Activated CD4-positive, CD25-positive, alpha-beta regulatory T cell treated with anti-CD3 and anti-CD28 coated beads, Interleukin-2, amount 50 U/mL, for 24 hours (primary cell): ENCODE results near the gene GARIN5A.
A peak's percentile ranks its signal among the peaks of the same experiment; 100 is the strongest.

Experiments
- ATAC-seq, 2 donors: fragments of 150-1000 bp; cut with Tn5 transposase; one replicate each; pipeline ENCODE4 v1.10.0; 2021; ENCODE audit warnings: mild to moderate bottlenecking in 1 of 2, moderate library complexity in 1 of 2

Gene GARIN5A

DNA sequence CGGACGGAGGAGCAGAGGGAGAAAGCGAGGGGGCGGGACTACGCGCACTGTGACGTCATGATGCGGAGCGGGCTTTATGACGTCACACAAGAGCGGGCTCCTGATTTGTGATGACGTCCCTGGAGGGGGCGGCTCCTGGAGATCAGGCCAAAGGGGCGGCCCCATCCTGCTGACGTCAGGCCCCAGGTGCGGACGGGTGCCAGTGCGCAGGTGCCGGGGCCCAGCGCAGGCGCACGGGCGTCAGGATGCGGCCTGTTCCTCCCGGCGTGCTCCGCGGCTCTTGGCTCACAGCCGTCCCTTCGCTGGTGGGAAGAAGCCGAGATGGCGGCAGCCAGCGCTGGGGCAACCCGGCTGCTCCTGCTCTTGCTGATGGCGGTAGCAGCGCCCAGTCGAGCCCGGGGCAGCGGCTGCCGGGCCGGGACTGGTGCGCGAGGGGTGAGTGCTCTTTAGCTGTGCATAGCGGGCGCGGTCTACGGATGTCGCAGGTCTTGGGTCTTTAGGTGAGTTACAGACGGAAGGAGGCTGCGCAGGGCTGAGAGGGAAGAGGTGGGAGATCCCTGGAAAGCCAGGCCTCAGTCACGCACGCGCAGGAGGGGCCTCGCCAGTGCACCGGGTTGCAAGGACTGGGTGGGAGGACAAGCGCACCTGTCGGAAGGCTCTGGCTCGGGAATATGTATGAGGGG is at the start of gene GARIN5A, which contains the start of gene EMC10:
Gene GARIN5A (minus strand): TSS at position 625 of the 683 bp plus-strand sequence. CDS start 460 bp downstream, at position 165.
Gene EMC10 (plus strand): TSS at position 284 of the 683 bp plus-strand sequence. CDS start 38 bp downstream, at position 322.
- ATAC-seq = peak; percentile 91 to 94

DNA sequence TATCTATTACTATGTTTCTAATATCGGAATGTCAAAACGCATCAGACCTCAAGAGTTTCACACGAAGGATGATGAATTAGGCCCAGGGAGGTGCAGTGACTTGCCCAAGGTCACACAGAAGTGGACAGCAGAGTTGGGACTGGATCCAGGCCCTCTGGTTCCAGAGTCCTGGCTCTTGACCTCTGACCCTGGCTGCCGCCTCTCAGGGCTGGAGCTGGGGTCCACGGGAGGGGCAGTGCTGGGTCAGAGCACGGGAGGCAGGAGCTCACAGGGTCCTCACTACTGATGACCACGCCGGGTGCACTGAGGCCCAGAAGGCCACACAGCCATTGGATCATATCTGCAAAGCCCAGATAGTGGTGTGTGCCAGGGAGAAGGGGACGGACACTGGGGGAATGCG is 46.2 kb upstream of the GARIN5A start:
- no peak for ATAC-seq

DNA sequence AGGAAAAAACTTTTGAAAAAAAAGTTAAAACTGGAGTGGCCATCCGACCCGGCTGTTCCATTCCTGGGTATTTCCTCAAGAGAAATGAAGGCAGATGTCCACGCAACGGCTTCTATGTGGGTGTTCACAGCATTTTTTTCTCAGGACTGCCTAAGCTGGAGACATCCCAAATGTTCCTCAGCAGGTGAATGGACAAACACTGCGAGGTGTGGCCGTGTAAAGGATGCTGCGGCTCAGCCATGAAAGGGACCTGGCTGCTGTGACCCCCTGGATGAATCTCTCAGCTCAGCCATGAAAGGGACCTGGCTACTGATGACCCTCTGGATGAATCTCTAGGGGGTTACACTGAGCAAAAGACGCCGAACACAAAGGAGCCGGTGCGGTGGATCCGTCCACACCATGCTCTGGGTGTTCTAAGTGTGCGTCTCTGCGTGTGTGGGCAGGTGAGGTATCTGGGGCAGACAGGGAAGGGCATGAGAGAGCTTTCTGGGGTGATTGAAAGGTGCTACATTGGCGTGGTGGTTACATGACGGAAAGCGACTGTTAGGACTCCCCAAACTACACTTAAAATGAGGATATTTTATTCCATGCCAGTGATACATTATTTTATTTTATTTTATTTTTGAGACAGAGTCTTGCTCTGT is 44.3 kb upstream of the GARIN5A start:
- no peak for ATAC-seq

DNA sequence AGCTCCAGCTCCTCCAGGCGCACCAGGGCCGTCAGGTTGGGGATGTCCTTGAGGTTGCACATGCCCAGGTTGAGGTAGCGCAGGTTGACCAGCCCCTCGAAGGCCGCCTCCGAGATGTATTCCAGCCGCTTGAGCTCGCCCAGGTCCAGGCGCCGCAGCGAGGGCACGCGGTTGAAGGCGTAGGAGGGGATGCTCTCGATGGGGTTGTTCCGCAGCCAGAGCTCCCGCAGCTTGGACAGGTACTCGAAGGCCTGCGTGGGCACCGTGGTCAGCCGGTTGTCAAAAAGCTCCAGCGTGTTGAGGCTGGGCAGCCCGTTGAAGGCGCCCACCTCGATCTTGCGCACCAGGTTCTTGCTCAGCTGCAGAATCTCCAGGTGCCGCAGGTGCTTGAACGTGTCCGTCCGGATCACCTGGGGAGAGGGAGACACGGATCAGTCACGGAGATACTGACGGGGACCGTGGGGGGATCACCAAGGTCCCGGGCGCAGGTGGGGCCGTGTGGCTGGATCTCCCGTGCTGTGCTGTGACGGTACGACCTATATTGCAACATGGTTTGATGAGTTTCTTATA is 42.4 kb upstream of the GARIN5A start:
- ATAC-seq = no peak

DNA sequence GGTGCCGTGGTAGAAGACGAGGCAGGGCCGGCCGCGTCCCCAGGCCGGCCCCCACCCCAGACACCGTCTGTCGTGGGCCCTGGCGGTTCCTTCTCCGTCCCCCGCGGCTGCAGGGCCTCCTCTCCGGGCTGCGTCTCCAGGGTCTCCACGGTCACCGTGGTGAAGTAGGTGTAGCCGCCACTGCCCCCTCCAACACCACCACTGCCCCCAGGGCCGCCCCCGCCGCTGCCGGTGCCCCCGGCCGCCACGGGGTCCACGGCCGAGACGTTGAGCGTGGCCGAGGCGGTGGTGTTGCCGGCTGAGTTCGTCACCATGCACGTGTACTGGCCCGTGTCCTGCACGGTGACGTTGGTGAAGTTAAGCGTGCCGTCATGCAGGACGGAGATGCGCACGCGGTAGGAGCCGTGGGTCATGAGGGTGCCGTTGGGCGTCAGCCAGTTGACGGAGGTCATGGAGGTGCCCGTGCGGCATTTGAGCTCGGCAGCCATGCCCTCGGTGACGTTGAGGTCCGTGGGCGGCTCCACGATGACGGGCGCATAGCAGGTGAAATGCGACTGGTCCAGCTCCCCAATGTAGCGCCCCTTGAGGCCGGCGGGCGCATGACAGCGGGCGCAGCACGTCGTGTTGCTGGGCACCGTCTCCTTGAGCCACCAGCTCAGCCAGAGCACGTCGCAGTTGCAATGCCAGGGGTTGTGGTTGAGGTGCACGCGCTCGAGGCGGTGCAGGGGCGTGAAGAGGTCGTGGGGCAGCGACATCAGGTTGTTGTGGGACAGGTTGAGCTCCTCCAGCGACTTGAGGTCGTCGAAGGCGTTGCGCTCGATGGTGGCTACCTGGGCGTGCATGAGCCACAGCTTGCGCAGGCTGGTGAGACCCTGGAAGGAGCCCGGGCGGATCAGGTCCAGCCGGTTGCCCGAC is 41.7 kb upstream of the GARIN5A start:
- no peak for ATAC-seq

DNA sequence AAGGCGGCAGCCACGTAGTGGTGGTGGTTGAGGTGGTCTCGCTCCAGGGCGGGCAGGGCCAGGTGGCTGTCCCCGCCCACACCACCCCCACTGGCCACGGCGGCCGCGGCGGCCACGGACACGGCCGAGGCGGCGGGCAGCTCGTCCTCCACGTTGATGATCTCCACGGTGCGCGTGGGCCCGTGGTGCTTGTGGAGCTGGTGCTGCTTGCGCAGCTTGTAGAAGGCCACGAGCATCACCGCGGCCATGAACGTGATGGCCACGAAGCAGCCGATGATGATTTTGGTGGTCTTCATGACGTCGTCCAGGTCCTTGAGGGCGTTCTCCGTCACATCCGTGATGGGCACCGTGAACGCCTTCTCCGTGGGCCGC is 41.0 kb upstream of the GARIN5A start:
- ATAC-seq = no peak

DNA sequence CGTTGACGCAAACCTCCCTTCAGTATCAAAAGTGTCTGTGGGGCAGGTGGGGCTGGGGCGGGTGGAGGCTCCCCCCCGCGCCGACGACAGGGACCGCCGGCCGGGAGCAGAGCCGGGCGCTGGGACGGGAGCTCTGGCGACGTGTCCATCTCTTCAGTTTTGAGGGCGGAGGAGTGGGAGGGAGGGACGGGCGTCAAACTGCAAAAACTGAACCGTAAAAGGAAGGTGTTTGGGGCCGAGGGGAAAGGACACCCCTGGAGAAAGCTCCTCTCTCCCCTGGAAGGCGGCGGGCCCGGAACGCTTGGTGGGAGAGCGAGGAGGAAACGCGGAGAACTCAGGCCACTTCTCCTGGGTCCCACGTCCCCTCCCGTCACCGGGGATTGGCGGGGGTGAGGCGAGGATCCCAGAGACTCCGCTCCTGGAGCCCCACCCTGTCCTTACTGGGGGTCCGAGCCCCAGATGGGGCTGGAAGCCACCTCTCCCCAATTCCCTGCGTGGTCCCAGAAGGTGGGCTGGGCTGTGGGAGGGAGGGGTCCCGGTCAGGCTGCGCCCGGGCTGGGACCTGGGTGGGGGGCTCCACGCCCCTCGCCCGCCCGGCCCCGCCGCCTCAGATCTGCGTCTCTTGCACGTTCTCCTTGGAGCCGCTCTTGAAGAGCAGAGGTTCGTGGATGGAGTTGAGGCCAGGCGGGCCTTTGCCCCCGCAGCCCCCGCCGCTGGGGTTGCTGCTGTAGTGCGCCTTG is 40.5 kb upstream of the GARIN5A start:
- ATAC-seq = no peak

DNA sequence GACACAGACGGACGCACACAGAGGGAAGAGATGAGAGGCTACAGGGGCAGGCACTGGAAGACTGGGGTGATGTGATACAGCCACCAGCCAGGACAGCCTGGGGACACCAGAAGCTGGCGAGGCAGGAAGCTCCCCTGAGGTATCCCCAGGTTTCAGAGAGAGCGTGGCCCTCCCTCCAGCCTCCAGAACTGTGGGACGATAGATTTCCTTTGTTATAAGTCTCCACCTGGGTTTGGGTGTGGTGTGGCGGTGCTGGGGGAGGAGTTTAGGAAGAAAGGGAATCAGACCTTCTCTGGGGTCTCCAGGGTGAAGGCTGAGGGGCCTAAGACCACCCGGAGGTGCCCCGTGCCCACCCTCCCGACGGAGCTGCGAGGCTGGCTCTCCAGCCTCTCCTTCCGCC is 39.8 kb upstream of the GARIN5A start:
- ATAC-seq = no peak

DNA sequence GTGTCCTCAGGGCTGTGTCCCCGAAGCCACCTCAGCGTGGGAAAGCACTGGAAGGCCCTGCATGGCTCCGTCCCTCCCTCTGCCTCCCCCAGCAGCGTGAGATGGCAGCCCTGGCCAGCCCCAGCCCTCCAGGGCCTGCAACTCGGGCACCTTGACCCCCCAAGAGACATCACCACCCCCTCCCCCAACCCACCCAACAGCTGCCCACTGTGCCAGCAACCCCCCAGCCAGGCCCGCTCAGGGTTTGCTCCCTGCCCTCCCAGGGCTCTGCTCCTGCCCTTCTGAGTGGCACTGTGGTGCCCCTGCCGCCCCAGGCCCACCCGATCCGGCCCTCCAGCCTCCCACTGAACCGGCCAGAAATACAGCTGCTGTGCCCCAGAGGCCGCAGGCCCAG is 38.5 kb upstream of the GARIN5A start:
- ATAC-seq = no peak

DNA sequence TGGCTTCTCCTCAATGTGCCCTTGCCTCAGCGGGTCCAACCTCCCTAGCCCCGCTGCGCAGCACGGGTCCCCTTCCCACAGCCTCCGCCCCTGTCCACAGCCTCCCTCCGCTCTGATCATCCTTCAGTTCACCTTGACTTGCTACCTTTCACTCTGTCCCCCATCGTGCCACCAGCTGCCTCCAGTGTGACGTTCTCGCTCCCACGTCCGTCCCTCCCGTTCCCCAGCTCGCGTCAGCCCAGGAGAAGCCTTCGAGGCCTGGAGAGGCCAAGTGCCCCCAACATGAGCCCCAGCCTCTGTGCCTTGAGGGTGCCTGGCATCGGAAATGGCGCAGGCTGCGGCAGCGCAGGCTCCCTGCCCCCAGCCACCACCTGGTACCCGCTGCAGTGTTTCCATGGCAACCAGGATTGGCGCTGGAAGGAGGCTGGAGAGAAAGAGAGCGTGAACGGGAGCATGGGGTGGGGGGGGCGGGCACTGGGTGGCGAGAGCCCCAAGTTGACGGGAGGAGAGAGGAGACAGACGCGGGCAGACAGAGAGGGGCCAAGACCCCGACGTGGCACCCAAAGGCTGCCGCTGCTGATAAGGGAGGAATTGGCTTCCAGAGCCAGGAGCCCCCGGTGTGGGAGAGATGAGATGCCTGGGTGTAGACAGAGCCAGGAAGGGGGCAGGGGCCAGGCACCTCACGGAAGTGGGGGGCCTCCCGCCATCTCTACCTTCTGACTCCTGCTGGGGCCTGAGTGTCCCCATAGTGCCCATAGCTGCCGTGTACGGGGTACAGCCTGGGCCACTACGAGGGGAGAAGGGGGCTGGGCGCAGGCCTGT is 37.9 kb upstream of the GARIN5A start:
- no peak for ATAC-seq

DNA sequence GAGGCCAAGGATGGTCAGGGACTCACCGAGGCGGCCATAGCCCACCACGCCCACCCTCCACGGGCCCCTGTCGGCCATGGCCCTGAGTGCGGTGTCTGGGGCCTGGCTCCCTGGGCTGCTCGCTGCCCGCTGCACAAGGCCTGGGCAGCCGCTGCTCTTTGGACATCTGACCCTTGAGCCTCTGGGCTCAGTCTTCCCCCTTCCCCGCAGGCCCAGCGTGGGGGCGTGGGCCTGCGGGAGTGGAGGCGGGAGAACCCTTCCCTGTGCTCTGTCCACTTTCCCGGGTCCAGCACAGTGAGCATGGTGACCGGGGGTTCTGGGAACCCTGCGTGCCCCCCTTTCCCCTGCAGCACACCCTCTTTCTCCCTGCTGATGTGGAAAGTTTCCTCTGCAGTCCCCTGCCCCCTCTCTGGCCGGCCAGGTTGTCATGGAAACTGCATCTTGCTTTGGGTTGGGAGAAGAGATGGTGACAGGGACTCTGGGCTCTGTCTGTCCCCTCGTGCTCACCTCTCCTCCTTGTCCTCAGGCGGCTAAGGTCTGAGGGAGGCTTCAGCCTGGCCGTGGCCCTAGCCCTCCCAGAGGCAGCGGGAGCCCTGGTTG is 37.2 kb upstream of the GARIN5A start, which contains the start of gene ASPDH:
Gene ASPDH (minus strand): TSS at position 168 of the 600 bp plus-strand sequence. CDS start 90 bp downstream, at position 78.
- no peak for ATAC-seq

DNA sequence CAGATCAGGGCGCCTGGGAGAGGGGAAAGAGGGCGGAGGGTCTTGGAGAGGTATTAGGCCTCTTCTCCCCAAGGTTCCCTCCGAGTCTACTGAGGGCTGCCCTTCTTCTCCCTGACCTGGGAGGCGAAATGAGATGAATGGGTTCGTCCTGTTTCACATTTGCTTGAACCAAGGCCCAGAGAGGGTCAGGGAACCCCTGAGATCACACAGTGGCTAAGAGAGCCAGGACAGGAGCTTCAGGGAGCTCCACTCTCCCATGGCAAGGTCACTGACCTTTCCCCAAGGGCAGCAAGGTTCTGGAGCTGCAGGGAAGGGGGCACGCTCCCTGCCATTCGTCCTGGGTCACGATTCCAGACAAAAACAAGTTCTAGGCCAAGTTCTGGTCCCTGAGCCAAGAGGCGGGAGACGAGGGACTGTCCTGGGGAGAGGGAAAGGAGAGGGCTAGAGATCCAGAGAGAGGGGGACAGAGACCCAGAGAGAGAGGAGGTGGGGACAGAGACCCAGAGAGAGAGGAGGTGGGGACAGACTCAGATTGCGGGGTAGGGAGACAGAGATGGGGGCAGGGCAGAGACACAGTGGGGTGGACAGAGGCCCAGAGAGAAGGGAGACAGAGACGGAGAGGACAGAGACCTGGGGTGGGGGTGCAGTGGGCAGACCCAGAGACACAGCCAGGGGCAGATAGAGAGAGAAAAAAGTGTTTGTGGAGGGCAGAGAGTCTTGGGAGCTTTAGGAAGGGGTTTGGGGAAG is 36.5 kb upstream of the GARIN5A start:
- no peak for ATAC-seq

DNA sequence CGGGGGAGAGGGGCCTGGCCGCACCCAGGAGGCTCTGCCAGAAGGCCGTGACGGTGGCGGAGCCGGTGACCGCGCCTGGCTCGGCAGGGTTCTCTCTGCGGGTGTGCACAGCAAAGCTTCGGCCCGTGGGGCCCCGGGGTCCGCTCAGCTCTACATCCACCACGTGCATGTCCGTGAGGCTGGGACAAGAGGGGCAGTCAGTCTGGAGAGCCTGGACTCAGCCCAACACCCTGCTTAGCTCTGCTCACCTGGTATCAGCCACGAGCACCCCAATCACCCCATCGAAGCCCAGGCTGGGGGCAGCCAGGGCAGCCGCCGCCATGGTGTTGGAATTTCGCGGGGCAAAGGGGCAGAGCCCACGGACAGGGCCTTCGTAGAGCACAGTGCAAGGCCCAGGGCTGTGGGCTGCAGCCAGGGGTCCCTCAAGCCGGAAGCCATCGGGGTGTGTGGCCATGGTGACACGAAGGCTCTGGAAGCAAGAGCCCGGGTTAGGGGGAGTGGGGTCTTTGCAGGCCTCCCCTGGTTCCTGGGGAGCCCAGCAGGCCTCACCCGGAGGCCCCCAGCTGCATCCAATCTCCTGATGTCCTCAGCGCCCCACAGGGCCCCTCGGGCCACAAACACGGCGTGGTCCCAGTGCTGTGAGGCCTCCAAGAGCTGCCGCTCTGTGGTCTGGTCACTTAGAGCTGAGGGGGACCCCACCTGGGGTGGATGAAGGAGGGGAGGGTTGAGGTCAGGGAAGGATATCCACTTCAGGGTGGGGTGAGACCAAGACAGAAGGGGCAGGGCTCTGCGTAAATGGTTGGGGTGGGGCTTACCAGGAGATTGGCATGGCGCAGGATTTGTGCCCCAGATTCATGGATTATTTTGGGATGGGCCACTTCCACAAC is 35.7 kb upstream of the GARIN5A start:
- no peak for ATAC-seq

DNA sequence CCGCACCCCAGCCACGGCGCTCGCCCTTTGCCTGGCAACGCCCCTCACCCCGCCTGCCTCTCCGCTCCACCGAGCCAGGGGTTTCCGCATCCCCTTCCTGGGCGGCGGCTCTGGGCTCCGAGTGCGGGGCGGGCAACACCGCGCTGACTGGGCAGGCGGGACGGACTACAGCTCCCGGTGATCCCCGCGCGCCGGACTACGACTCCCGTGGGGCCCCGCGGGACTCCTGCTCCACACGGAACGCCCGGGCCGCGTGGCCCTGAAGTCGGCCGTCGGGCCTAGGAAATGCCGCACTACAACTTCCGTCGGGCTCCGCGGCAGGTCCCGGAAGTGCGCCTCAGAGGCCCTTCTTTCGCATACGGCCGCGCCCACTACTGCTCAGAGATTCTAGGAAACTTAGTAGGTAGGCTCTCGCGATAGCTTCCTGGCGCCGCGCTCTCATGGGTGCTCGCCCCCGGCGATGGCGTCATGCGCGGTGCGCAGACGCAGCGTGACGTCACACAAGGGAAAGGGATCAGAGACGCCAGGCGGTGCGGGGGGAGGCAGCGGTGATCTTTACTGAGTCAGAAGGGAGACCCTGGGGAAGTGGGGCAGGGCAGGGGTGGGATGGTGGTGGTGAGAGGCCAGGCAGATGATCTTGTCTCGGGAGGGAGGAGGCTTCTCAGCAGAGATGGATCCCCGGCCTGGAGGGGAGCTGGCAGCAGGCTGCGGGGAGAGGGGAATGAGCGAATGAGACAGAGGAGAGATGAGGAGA is 34.6 kb upstream of the GARIN5A start, which contains the start of gene JOSD2:
Gene JOSD2 (minus strand): TSS at position 123 of the 754 bp plus-strand sequence. CDS start 760 bp downstream, outside the sequence.
- peak; percentile 95 to 97 for ATAC-seq

DNA sequence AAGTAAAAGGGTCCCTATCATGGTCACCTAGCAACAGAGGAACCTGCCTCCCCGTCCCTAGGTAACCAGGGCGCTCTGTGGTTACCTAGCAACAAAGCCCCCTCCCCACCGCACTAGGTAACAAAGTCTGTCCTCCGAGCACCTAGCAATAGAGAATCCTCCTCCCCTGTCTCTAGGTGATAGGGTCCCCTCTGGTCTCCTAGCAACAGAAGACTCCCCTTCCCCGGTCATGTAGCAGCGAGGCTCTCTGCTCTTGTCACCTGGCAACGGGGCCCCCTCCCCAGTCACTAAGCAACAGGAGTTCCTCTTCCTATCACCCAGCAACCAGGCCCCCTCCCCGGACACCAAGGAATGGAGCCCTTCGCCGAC is 34.0 kb upstream of the GARIN5A start:
- ATAC-seq = no peak

DNA sequence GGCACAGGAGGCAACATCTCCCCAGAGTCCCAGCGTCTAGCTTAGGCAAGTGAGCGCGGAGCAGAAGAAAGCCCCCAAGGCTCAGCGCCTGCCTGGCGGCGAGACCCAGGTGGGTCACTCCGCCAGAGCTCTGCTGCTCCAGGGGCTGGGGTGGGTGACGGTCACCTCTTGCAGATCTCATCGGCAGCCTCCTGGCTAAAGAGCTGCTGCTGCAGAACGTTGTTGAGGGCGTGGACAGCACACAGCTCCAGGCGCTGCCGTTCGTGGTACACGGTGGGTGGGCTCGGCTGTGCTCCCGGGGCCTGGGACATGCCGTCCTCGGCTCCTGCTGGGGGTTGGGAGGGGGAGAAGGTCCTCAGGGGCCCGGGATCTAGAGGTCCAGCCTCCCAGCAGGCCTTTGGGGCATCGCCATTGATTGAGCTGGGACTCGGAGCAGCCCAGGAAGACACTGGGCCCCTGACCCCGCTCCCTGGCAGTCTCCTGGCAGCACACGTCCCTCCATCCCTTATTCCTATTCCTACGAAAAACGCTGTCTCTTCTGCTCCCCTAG is 33.5 kb upstream of the GARIN5A start:
- no peak for ATAC-seq

DNA sequence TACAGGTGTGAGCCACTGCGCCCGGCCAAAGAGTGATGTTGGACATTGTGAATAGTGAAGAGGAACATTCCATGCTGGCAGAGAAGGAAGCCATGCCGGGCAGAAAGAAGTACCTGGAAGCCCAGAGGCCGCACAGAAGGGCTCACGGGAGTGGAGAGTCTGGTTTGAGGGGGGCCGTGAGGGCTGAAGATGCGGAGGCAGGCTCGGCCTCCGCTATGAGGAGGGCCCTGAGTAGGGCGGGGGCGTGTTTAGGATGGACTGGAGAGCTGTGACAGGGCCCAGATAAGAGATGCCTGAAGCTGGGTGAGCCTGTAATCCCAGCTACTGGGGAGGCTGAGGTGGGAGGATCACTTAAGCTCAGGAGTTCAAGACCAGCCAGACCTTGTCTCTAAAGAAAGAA is 32.7 kb upstream of the GARIN5A start:
- no peak for ATAC-seq

DNA sequence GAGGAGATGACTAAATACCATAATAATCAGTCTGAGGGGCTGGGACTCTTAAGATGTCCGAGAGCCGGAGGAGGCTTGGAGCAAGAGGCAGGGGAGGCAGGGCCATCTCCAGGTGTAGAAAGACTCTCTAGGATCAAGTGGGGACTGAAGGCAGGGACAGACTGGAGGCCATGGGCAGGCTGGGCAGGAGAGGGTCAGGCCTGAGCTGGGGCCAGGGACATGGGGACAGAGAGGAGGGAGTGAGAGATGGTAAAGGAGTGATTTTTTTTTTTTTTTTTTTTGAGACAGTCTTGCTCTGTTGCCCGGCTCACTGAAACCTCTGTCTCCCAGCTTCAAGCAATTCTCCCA is 32.2 kb upstream of the GARIN5A start:
- no peak for ATAC-seq
